Measurements from ENCODE around the gene MEX3A.
"Not testable (repeated sequence)": the region's sequence is repeated elsewhere in the genome, so short reads cannot be mapped to it uniquely, and the experiment has no call there.

The MEX3A gene

DNA sequence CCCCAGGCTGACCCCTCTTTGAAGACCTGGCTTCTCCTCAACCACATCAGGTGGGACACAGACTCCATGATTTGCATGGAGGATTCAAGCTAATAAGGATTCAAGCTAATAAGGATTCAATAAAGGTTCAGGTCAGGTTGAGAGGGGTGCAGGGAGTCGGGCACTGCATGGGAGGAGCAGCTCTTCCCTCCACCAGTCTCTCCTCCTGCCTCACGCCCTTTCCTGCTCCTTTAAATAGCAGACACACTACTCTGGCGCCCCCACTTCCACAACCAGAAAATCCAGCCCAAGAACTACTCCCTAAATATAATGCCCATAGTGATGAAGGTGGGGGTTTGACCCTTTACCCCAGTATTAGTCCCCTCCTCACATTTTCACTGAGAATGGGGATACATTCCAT is 7.1 kb downstream of the MEX3A start:
- 30% methylated on average over 2 of the region's 3 CpGs for WGBS
- Histone ChIP-seq H3K4me3 (ENCODE audit: low read length) (no peak overlapping the region; the same call in 1 of the 2 replicates), H3K9ac (ENCODE audit: low read depth, low read length) (no peak overlapping the region), H3K27me3 (ENCODE audit: insufficient read depth, low read length) (no peaks in the 10 kb centered on the region), H3K4me1 (ENCODE audit: insufficient read depth, low read length) (peaks cover 74% of the 10 kb centered on the region), H3K36me3 (ENCODE audit: insufficient read depth, low read length) (peaks cover 40% of the 10 kb centered on the region), H3K27ac (ENCODE audit: low read depth, low read length) (peak overlapping the region; percentile 75), H3K9me3 (ENCODE audit: insufficient read depth, low read depth, low read length) (no peaks in the 10 kb centered on the region)

DNA sequence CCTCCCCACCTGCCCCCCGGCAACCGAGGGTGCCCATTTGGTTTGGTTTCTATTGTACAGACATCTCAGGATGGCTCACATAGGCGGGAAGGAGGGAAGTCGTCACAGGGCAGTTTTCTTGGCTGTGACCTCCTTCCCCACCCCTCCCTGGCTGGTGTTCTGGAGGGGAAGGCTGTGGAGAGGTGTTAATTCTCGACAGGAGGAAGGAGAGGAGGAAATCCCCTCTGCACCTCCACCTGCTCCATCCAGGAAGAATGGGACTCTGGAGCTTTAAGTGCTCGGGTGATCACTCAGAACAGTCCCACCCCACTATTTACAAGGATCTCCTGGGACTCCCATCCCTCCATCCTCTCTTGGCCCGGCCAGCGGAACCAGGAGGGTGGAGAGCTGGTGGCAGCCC is 7.6 kb downstream of the MEX3A start:
- no peak overlapping the region for H3K4me3 ChIP-seq (ENCODE audit: low read length)
- H3K4me1 ChIP-seq (ENCODE audit: insufficient read depth, low read length): peaks cover 71% of the 10 kb centered on the region
- H3K9ac ChIP-seq (ENCODE audit: low read depth, low read length): no peak overlapping the region
- H3K27ac ChIP-seq (ENCODE audit: low read depth, low read length): peak overlapping the region; percentile 75
- WGBS: 57% methylated on average over 2 of the region's 8 CpGs
- H3K9me3 ChIP-seq (ENCODE audit: insufficient read depth, low read depth, low read length): no peaks in the 10 kb centered on the region
- H3K36me3 ChIP-seq (ENCODE audit: insufficient read depth, low read length): peaks cover 44% of the 10 kb centered on the region
- no peaks in the 10 kb centered on the region for H3K27me3 ChIP-seq (ENCODE audit: insufficient read depth, low read length)

DNA sequence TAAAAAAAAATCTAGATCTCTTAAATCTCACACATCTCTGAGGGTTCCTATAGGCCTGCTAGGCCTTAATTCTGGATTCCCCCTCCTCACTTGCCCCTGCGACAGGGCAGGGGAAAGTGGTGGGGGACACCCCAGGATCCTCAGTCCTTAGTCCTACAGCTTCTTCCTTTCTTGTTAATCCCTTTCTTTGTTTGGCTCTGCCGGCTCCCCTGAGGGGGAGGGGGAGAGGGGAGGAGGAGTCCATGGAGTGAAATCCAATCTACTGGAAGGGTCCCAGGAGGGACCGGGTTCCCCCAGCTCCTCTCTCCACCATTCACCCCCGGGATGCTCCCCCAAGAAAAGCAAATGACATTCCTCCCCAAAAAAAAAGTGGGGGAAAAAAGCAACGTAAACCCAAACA is 8.5 kb downstream of the MEX3A start:
- peaks cover 65% of the 10 kb centered on the region for H3K4me1 ChIP-seq (ENCODE audit: insufficient read depth, low read length)
- H3K9ac ChIP-seq (ENCODE audit: low read depth, low read length): no peak overlapping the region
- H3K9me3 ChIP-seq (ENCODE audit: insufficient read depth, low read depth, low read length): no peaks in the 10 kb centered on the region
- no peaks in the 10 kb centered on the region for H3K27me3 ChIP-seq (ENCODE audit: insufficient read depth, low read length)
- H3K27ac ChIP-seq (ENCODE audit: low read depth, low read length): no peak overlapping the region
- H3K36me3 ChIP-seq (ENCODE audit: insufficient read depth, low read length): peaks cover 42% of the 10 kb centered on the region
- H3K4me3 ChIP-seq (ENCODE audit: low read length): no peak overlapping the region
- 5% methylated on average over 3 of the region's 5 CpGs for WGBS

DNA sequence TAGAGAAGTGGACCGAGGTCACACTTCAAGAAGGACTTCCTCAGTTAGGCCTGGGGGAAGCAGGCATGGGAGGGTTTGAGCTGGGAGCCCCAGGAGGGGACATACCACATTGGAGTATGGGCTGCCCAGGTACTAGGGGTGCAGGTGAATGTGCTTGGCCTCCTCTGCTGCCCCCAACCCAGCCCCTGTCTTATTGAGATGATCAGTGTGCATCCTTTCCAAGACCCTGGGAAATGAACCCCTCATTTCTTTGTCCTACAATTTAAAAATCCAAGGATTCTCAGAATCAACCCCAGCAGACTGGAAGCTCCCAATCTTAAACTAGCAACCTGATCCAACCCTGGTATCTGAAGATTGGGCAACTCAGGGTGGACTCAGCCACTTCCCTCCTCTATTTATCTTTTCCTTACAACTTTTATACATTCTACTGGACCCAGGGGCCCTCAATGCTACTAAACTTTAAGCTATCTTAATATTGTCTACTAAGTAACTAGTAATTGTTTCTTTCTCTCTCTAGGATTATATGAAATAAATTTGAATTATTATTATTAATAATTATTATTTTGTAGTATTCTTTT is 9.1 kb downstream of the MEX3A start:
- Histone ChIP-seq H3K27me3 (ENCODE audit: insufficient read depth, low read length) (no peaks in the 10 kb centered on the region), H3K36me3 (ENCODE audit: insufficient read depth, low read length) (peaks cover 39% of the 10 kb centered on the region), H3K9me3 (ENCODE audit: insufficient read depth, low read depth, low read length) (no peaks in the 10 kb centered on the region), H3K9ac (ENCODE audit: low read depth, low read length) (no peak overlapping the region; the same call in 1 of the 2 replicates), H3K4me1 (ENCODE audit: insufficient read depth, low read length) (peaks cover 60% of the 10 kb centered on the region), H3K27ac (ENCODE audit: low read depth, low read length) (no peak overlapping the region), H3K4me3 (ENCODE audit: low read length) (no peak overlapping the region)
- 3% methylated on average over 1 of the region's 1 CpG for WGBS

DNA sequence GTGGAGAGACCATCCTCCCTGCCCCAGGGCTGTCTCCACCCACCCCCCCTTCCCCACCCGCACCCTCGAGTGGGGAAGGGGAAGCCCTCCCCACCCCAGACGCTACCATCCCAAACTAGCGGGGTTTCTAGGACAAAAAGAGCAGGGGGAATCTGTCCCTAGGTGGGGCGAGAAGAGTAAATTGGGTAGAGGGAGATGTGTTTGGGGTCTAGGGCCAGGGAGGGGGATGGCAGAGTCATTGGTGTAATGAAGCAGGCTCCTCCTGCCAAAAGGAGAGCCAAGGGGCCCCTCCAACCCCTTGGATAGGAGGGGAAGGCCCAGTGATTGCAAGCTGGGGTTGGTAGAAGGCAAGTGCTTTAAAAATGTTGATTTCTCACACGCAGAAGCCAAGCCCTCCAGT is 10.0 kb downstream of the MEX3A start:
- peaks cover 36% of the 10 kb centered on the region for H3K36me3 ChIP-seq (ENCODE audit: insufficient read depth, low read length)
- no peak overlapping the region for H3K27ac ChIP-seq (ENCODE audit: low read depth, low read length)
- no peak overlapping the region for H3K9ac ChIP-seq (ENCODE audit: low read depth, low read length)
- no peaks in the 10 kb centered on the region for H3K9me3 ChIP-seq (ENCODE audit: insufficient read depth, low read depth, low read length)
- 73% methylated on average over 3 of the region's 6 CpGs for WGBS
- no peak overlapping the region for H3K4me3 ChIP-seq (ENCODE audit: low read length)
- no peaks in the 10 kb centered on the region for H3K27me3 ChIP-seq (ENCODE audit: insufficient read depth, low read length)
- H3K4me1 ChIP-seq (ENCODE audit: insufficient read depth, low read length): peaks cover 50% of the 10 kb centered on the region

DNA sequence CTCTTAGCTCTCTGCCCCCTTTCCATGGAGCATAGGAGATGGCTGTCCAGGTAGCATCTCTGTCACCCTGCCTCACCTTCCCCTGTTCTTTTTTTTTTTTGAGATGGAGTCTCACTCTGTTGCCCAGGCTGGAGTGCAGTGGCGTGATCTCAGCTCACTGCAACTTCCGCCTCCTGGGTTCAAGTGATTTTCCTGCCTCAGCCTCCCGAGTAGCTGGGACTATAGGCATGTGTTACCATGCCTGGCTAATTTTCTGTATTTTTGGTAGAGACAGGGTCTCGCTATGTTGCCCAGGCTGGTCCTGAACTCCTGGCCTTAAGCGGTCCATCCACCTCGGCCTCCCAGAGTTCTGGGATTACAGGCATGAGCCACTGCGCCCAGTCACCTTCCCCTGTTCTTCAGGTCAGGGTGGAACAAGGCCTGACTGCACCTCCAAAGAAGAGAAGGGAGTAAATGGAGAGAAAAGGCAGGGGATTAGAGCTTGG is 10.9 kb downstream of the MEX3A start:
- 91% methylated on average over 7 of the region's 7 CpGs for WGBS
- peaks cover 30% of the 10 kb centered on the region for H3K36me3 ChIP-seq (ENCODE audit: insufficient read depth, low read length)
- not testable (repeated sequence) for H3K9me3 ChIP-seq (ENCODE audit: insufficient read depth, low read depth, low read length); H3K9ac ChIP-seq (ENCODE audit: low read depth, low read length); H3K4me3 ChIP-seq (ENCODE audit: low read length); H3K27ac ChIP-seq (ENCODE audit: low read depth, low read length); H3K27me3 ChIP-seq (ENCODE audit: insufficient read depth, low read length)
- peaks cover 42% of the 10 kb centered on the region for H3K4me1 ChIP-seq (ENCODE audit: insufficient read depth, low read length)

DNA sequence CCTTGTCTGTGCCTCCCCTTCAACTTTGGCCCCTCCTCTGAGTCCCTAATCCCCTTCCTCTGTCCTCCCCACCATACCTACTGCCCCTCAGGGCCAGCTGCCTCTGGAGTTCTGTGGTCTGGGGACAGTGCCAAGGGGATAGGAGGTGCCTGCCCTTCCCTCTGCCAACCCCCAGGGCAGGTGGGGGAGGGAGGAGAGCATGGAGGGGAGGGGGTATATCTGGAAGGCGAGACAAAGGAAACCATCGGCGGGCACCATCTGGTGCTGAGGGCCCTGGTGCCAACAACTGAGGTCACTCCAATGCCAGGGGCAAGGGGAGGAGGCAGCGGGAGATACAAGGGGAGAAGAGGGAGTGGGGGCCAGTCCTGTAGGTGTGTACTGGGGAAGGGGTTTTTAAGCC is 11.7 kb downstream of the MEX3A start:
- Histone ChIP-seq H3K9ac (ENCODE audit: low read depth, low read length) (no peak overlapping the region), H3K4me1 (ENCODE audit: insufficient read depth, low read length) (peaks cover 39% of the 10 kb centered on the region), H3K9me3 (ENCODE audit: insufficient read depth, low read depth, low read length) (no peaks in the 10 kb centered on the region), H3K27ac (ENCODE audit: low read depth, low read length) (no peak overlapping the region), H3K4me3 (ENCODE audit: low read length) (no peak overlapping the region), H3K36me3 (ENCODE audit: insufficient read depth, low read length) (peaks cover 25% of the 10 kb centered on the region), H3K27me3 (ENCODE audit: insufficient read depth, low read length) (no peaks in the 10 kb centered on the region)
- WGBS: 87% methylated on average over 4 of the region's 4 CpGs

DNA sequence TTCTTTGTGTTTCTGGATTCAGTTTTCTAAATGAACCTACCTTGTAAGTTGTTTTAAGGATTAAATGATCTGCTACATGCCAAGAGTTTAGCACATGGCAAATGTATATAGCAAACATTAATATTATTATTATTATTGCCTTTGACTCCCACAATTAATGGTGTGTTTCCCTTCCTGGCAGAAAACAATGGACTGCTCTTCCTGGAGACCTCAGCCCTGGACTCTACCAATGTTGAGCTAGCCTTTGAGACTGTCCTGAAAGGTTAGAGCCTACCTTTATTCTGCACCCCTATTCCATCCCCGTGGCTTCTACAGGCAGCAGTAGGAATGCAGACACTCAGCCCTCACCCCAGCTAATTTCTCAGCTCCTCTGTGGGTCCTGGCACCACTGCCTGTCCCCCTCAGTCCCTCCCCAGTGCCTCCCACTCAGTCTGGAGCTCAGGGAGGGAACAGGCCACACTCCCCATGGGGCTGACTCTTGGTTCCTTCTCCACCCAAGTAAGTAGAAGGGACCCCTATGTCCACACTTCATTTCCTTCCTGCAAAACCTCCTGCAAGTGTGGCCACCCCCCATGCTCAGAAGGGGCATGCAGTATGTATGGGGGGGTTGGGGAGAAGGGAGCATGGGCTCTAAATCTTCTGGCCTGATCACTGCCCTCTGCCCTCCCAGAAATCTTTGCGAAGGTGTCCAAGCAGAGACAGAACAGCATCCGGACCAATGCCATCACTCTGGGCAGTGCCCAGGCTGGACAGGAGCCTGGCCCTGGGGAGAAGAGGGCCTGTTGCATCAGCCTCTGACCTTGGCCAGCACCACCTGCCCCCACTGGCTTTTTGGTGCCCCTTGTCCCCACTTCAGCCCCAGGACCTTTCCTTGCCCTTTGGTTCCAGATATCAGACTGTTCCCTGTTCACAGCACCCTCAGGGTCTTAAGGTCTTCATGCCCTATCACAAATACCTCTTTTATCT is 12.5 kb downstream of the MEX3A start:
- WGBS: 93% methylated on average over 3 of the region's 3 CpGs
- Histone ChIP-seq H3K27me3 (ENCODE audit: insufficient read depth, low read length) (no peaks in the 10 kb centered on the region), H3K4me1 (ENCODE audit: insufficient read depth, low read length) (peaks cover 32% of the 10 kb centered on the region), H3K9ac (ENCODE audit: low read depth, low read length) (no peak overlapping the region), H3K27ac (ENCODE audit: low read depth, low read length) (no peak overlapping the region), H3K9me3 (ENCODE audit: insufficient read depth, low read depth, low read length) (no peaks in the 10 kb centered on the region), H3K4me3 (ENCODE audit: low read length) (no peak overlapping the region), H3K36me3 (ENCODE audit: insufficient read depth, low read length) (peaks cover 21% of the 10 kb centered on the region)

DNA sequence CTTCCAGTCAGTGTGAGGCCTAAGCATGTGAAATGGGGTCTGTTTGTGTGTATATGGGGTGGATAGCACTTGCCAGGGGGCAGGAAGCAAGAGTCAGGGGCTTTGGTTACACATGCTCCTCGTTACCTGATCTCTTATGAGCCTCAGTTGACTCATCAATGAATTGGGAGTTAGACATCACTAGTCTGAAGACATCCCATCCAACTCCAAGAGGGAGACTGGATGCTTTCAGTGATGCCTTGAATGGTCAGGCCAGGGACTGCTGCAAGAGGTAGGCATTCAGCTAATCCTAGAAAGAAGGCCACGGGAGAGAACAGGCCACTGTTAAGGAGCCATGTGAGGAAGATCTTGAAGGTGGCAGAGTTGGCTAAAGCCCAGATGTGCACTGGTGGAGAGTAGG is 15.0 kb downstream of the MEX3A start:
- Histone ChIP-seq H3K27me3 (ENCODE audit: insufficient read depth, low read length) (no peaks in the 10 kb centered on the region), H3K27ac (ENCODE audit: low read depth, low read length) (no peak overlapping the region), H3K9ac (ENCODE audit: low read depth, low read length) (no peak overlapping the region), H3K4me3 (ENCODE audit: low read length) (no peak overlapping the region), H3K9me3 (ENCODE audit: insufficient read depth, low read depth, low read length) (no peaks in the 10 kb centered on the region), H3K36me3 (ENCODE audit: insufficient read depth, low read length) (peaks cover 13% of the 10 kb centered on the region), H3K4me1 (ENCODE audit: insufficient read depth, low read length) (peaks cover 16% of the 10 kb centered on the region)
- 86% methylated on average over 2 of the region's 2 CpGs for WGBS

DNA sequence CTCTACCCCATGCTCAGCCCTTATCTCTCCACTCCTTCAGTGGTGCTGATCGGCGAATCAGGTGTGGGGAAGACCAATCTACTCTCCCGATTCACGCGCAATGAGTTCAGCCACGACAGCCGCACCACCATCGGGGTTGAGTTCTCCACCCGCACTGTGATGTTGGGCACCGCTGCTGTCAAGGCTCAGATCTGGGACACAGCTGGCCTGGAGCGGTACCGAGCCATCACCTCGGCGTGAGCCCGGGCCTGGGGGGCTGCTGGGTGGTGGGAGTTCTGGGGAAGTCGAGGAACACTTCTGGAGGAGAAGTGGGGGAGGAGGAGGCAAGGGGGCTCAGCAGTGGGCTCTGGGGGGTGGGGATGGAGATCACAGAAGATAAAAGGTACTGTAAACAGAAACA is 16.4 kb downstream of the MEX3A start:
- no peaks in the 10 kb centered on the region for H3K27me3 ChIP-seq (ENCODE audit: insufficient read depth, low read length)
- peaks cover 11% of the 10 kb centered on the region; the same call in 1 of the 2 replicates for H3K36me3 ChIP-seq (ENCODE audit: insufficient read depth, low read length)
- no peaks in the 10 kb centered on the region for H3K9me3 ChIP-seq (ENCODE audit: insufficient read depth, low read depth, low read length)
- H3K4me3 ChIP-seq (ENCODE audit: low read length): no peak overlapping the region
- H3K9ac ChIP-seq (ENCODE audit: low read depth, low read length): no peak overlapping the region
- no peak overlapping the region for H3K27ac ChIP-seq (ENCODE audit: low read depth, low read length)
- 75% methylated on average over 16 of the region's 16 CpGs for WGBS
- H3K4me1 ChIP-seq (ENCODE audit: insufficient read depth, low read length): peaks cover 16% of the 10 kb centered on the region; the same call in 1 of the 2 replicates

DNA sequence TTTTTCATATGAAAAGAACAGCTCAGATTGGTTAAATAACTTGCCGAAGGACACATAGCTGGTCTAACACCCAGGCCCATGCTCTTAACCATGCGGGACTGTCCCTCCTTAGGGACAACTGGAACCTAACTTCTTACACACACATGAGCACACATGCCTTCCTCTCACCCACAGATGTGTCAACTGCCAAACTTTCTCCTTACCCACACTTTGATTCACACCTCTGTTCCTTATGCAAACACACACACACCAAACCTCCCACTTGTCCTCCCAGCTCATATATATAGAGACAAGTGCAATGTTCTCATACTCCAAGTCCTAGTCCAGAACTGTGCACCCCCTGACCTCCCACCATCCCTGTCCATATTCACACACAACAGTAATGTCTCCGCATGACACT is 17.1 kb downstream of the MEX3A start:
- Histone ChIP-seq H3K4me1 (ENCODE audit: insufficient read depth, low read length) (peaks cover 16% of the 10 kb centered on the region; the same call in 1 of the 2 replicates), H3K9me3 (ENCODE audit: insufficient read depth, low read depth, low read length) (no peaks in the 10 kb centered on the region), H3K27me3 (ENCODE audit: insufficient read depth, low read length) (no peaks in the 10 kb centered on the region), H3K36me3 (ENCODE audit: insufficient read depth, low read length) (peaks cover 10% of the 10 kb centered on the region; the same call in 1 of the 2 replicates), H3K9ac (ENCODE audit: low read depth, low read length) (no peak overlapping the region), H3K4me3 (ENCODE audit: low read length) (no peak overlapping the region), H3K27ac (ENCODE audit: low read depth, low read length) (no peak overlapping the region)
- WGBS: 86% methylated on average over 3 of the region's 3 CpGs

Data from HUES64 (cell line).